HG03571 (cell line): ENCODE results near the gene IFITM10.

Experiments used
- ATAC-seq: cut with Tn5 transposase; IDR thresholded peaks from one replicate; pipeline ENCODE4 v1.9.1; 2021; ENCODE audit not compliant: unreplicated experiment

Gene IFITM10

DNA sequence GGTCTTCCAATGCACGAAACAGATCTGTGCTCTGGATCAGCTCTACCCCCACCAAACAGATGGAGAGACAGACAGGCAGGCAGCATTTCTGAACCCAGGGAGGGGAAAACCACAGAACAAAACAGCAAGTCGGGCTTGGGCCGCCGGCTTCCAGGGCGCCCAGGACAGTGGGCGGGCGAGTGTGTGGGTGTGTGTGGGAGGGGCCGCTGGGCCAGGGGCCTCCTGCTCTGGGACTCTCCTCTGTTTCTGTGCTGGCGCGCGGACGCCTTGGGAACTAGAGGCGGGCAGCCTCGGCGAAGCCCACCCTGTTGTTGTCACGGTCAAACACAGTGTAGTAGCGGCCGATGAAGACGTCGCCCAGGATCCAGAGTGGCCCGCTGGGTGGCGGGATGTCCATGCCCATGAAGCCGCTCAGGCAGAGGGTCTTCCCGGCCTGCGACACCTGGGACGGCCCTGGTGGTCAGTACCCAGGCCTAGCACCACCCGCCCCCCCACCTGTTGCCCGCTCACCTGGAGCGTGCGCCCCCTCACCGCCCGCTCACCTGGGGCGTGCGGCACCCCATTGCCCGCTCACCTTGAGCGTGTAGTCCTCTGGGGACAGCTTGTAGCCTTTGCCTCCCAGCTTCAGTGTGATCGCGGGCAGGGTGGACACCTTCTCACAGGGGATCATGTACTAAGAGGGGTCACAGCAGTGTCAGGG lies 3.0 kb upstream of the IFITM10 start:
- ATAC-seq = no peak

DNA sequence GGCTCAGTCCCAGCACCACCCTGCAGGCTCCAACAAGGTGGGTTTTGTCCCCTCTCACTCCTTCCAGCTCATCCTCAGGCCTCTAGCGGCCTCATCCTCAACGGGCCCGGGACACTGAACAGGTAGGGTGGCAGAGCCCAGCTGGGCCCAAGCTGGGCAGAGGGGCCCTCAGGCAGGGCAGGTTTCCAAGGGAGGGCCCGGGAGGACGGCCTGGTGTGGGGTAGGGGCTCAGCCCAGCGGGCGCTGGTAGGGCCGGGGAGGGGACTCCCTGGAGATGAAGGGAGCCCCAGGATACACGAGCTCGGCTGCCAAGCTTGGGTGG lies 2.5 kb upstream of the IFITM10 start:
- no peak for ATAC-seq

DNA sequence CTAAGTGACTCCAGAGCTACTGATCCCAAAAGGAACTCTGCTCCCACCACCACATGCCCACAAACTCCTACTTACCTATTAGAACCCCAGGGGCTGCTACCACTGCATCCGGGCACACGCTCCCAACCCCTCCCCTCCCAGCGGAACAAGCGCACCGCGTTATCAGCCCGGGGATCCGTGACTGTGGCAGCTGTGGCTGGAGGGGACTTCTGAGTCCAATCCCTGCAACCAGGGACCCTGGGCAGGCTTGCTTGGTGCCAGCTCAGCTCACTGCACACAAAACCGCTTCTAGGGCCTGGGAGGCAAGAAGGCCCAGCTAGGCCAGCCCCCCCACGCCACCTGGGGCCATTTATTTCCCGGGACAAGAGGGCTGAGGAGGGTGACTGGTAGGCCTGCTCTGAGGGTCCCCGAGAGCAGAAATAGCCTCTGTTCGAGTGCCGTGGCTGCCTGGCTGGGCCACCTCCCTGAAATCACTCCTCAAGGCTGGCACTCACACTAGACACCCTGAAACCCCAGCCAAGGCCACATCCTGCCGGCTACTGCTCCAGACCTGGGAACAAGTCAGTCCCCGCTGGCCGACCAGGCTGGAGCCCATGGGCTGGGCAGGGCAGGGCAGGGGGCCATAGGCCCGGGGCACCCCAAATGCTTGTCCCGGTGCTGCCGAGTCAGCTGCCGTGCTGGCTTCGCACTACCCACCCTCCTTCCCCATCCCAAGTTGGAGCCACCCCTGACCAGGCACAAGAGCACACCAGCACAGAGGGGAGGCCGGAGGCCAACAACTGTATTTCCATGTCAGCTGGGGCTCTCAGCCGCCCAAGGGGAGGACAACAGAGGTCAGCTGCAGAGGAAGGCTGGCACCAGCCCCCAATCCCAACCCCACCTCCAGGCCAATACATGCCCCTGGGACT lies 1.9 kb upstream of the IFITM10 start:
- no peak for ATAC-seq

DNA sequence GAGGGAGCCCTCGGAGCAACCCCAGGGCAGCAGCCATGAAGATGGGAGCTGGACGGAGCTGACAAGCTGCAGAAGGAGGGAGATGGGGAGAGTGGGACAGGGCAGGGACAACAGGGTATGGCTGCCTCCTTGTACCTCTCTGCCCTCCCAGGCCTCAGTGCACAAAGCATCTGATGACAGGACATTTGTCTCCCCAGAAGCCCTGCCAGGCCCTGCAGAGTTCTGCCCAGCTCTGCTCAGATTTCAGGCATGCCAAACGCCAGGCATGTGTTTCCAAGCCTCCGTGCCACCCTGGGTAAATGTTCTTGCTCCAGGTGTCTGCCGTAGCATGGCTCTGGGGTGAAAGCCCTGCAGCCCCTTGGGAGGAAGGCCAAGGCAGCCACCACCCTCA lies 1.1 kb upstream of the IFITM10 start:
- ATAC-seq = no peak

DNA sequence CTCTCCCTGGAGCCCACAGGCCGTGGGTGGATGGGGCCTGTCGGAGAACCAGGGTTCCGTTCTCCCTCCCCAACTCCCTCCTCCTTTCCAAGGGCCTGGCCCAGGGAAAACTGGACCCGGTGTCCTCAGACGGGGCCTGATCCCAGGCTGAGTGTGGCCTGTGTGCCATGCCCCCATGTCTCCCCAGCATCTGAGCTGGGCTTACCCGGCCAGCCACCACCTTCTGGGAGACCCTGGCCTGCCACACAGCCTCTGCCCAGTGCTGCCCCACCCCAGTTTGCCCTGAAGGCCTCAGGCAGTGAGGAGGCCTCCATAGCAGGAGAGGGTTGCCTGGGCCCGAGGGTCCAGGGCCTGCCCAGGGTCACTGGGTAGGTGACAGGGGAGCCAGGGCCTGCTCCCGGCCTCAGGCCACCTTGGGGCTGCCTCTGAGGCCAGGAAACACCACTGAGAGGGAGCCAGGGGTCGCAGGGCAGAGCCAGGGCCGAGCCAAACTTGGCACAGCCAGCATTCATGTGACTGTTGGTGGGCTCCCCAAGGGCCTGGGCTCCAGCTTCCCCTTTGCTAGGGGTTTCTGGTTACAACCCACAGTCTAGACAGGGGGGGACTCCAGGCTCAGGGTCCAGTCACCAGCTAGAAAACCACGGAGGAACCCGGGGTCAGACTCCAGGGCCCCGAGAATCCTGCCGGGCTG lies 590 bp upstream of the IFITM10 start:
- ATAC-seq = no peak

DNA sequence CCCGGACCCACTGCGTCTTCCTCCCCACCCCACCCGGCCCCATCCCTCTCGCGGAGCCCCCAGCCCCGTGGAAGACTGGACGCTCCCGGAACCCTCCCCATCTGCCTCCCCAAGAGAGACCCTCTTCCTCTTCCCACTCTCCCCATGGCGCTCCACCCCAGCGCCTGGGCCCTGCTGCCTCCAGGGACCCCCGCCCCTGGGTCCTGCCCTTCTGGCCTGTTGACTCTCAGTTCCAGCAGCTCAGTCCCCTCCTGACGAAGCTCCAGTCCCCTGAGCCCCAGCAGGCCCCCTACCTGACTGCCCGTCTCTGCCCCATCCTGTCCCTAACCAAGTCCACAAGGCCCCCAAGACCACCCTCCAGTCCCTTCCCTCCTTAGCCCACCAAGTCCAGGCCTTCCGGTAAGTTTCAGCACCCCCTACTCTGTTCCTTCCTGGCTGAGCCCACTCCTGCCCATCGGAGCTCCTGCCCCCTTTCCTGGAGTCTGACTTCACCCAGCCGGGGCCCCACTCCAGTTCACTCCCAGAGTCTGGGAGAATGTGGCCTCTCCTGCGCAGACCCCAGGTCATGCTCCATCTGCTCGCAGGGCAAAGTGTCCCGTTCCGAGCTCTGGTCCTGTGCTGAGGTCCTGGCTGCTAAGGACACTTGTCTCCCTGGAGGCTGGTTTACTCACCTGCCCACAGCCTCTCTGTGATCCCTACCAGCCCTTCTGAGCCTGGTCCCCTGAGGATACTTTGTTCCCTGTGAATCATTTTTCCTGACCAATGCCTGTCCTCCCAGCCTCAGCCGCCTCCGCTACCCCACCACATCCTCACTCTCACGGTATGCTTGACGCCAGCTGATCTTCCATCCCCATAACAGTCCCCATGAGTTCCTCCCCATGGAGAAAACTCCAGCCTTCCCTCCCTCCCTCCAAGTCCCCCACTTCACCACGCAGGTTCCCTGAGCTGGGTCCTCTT lies 722 bp downstream of the IFITM10 start:
- ATAC-seq = no peak

DNA sequence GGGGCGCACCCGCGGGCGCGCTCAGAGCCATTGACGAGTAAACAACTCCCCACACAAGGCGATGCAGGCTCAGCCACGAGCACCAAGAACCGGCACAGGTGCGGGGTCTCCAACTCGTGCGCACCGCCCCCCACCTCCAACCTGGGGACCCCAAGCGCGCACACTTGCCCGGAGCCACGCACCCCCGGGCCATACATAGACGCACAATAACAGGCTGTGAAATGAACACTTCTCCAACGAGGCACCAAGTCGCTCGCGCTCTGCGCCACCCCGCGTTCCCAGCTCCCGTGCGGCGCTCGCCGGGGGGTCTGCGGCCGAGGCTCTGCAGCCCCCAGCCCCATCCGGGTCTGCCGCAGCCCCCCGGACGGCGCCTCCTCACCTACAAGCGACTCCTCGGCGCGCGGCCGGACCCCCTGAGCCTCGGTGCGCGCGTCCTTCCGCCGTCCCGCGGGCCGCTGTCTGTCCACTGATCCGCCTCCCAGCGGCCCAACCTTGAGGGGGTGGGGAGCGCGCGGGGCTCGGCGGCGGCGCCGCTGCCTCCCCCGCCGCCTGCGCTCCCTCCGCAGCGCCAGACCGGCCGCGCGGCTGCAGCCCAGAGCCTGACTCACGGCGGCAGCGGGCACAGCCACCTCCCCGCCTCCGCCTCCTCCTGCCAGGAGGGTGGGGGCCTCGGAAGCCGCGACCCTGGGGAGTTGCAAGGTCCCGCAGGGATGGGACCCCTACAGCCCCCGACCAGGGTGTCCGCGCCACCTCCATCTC lies 1.6 kb downstream of the IFITM10 start:
- no peak for ATAC-seq

DNA sequence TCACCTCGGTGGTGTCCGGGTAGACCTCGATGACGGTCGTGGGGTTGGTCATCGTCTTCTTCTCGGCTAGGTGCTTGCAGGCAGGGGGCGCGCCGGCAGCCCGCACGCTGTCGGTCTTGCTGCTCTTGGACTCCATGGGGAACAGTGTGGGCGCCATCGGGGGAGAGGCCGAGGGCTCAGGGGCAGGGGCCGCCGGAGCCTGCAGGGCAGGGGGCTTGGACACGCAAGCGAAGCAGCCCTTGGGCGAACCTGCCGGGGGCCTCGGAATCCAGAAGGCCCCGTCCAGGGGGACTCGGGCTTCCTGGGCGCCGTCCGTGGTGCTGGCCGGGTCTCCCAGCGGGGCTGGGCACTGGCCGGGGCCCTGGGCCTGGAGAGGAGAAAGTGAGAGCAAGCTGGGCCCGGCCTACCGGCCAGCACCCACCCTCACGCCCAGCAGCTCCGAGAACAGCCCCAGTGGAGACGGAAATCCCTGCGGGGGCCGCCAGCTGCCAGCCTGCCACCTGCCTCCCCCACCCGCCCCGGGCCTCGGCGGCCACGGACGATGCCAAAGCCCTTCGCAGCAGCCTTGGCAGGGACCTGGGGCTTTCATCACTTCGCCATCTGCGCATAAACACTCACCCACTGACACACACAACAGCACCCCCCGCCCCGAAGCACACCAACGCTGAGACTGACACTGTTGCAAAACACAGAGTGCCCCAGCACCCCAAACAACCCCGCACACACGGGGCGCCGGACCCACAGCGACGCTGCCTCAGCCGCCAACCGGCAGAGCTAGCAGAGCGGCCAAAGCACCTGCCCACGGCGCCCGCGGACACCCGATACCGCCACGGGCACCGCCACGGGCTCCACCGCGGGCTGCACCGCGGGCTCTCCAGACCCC lies 2.4 kb downstream of the IFITM10 start:
- ATAC-seq = no peak

DNA sequence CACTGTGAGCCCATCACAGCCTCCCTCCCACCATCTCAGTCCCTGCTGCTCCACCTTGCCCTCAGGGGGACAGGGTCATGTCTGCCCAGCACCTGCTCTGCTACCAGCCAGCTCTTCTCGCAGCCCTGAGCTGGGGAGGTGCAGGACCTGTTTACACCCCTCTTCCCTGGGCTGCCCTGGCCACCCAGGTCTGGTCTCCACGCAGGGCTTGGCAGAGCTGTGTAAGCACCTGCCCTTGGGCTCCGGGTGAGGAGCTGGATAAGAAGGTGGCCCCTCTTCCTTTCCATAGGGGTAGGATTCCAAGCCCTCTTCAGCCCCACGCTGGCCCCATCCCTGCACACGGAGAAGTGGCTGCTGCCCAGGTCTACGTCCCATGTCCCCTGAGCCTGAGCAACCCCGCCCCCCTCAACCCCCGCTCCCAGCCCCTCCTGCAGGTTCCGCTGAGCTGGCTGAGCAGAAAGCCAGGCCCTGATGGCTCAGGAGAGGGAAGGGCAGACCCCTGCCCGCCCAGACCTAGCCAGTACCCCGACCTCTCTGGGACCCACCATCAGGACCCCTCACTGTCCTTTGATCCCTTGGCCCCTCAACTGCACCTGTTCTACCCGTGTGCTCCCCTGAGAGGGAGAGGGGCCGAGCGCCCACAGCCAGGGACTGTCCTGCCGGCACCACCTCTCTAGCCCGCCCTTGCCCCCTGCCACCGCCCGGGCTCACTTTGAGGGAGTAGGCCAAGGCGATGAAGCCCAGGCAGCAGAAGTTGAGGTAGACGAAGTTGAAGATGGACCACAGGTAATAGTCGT lies 3.2 kb downstream of the IFITM10 start:
- no peak for ATAC-seq

DNA sequence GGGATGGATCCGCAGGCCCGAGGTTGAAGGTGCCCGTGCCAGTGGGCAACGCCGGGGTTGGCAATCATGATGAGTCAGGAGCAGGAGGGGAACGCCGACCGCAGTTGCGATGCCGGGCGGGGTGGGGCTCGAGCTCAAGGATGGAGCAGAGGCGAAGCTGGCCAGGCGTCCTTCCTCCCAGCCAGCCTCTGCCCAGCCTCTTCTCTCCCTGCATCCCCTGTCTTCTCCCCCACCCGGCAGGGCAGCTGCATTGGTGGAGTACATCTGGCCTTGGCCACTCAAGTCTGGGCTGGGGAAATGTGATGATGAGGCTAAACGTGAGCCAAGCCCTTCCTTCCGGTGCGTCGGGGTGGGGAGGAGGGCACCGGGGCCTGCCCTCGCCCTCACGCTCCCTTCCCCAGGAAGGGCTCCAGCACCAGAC lies 3.9 kb downstream of the IFITM10 start:
- ATAC-seq = no peak

DNA sequence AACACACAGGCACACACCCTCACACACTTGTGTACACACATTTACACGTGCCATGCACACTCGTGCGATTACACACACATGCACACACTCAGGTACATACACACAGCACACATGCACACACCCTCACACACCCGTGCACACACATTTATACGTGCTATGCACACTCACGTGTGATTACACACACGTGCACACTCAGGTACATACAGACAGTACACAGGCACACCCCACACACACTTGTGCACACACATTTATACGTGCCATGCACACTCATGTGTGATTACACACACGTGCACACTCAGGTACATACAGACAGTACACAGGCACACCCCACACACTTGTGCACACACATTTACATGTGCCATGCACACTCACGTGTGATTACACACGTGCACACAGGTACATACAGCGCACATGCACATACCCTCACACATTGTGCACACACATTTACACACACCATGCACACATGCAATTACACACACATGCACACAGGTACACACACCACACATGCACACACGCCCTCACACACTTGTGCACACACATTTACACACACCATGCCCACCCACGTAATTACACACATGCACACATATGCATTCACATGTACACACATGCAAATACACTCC lies 4.6 kb downstream of the IFITM10 start:
- ATAC-seq = no peak

DNA sequence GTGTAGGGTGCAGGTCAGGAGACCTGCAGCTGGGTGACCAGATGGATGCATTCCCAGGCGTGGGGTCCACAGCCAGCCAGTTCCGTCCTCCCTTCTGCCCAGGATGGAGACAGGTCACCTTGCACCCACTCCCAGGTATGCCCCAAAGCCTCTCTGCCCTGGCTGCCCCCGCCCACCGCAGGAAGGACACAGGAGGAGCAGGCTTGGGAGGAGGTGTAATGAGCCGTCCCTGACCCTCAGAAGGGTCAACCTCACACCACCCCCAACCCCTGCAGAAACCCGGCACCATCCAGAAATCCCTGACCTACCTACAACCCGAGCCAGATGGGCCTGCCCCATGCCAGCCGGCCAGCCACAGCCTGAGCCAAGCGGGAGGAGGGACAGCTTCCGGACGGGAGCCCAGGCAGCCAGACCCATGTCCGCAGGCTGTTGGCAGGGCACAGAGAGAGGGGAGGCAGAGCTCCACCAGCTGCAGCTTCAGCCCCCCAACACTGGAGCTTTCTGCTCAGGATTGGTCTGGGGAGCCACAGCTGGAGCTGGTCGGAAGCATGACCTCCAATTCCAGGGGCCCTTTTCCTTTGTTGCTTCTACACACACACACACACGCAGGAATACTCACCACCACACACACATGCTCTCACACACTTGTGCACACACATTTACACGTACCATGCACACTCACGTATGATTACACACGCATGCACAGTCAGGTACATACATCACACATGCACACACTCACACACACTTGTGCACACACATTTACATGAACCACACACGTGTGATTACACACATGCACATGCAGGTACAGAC lies 5.3 kb downstream of the IFITM10 start:
- ATAC-seq = no peak

DNA sequence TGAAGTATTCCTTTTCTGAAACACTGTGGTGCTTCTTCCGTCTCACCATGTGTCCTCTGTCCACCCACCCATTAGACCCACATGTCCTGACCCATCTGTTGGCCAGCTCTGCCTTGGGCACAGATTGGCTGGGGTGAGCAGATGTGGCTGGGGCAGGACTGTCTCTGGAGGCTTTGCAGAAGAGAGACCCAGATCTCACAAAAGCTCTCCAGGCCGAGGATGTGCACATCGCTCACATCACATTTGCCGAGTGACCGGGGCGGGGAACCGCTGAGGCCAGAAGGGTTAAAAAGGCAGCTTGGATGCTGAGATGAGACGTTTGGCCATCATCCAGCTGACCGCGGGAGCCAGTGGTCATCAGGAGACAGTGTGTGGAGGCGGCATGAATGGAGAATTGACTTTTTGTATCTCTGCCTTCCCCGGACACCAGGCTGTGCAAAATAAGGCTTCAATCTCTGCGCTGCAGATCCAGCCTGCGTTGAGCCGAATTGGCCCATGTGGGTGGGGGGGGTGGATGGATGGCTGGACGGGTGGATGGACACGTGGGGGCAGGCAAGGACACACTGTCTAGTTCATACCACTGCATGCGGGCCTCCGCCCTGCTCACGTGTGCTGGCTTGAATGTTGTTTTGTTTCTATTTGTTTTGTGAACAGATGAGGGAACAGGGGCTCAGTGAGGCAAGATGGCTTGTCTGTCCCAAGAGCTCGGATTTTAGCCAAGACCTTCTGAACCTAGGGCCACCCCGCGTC lies 6.1 kb downstream of the IFITM10 start:
- ATAC-seq = no peak

DNA sequence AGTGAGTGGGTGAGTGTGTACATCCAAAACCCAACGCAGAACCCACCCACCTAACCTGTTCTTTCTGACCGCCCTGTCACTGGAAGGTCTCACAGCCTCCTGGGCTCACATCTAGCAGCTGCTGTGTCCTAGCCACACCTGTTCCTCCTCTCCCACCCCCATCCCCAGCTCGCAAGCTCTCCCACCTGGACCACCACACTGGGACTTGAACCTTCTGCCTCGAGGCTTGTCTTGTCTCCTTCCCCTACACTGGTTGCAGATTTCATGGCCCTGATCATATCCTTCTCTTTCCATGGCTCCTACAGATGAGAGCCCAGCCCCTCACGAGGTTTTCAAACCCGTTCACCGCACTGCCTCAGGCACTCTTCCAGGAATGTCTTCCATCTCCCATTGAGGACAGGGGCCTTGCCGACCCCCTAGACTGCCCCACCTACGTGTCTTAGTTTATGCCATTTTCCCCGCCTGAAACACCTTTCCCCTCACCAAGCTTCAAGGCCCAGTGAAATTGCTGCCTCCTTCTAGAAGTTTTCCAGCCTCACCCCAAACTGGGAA lies 6.7 kb downstream of the IFITM10 start:
- no peak for ATAC-seq

DNA sequence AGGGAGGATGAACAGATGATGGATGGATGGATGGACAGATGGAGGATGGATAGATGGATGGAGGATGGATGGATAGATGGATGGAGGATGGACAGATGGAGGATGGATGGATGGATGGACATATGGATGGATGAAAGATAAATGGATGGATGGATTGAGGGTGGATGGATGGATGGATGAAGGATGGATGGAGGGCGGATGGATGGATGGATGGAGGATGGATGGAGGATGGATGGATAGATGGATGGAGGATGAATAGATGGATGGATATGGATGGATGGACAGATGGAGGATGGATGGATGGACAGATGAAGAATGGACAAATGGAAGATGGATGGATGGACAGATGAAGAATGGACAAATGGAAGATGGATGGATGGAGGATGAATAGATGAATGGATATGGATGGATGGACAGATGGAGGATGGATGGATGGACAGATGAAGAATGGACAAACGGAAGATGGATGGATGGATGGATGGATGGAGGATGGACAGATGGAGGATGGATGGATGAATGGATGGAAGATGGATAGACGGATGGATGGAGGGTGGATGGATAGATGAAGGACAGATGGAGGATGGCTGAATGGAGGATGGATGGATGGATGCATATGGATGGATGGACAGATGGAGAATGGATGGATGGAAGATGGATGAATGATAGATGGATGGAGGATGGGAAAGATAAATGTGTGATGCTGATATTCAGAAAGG lies 7.4 kb downstream of the IFITM10 start:
- no peak for ATAC-seq
